H9 (cell line): ENCODE data around the gene KCTD18. TPM values are rescaled to one million over a fixed set of nuclear protein-coding genes. Genes with fewer than 3 reads are reported as not detected.

Source experiments
- DNase-seq: peaks from one replicate; pipeline ENCODE4 v3.0.0-alpha.2; 2017
- H2AFZ ChIP-seq: one replicate; pipeline ENCODE4 v1.6.1; 2013; ENCODE audit warnings: mild to moderate bottlenecking, low read length, control low read depth, moderate library complexity
- H2AK5ac ChIP-seq: 2 replicates; pipeline ENCODE4 v1.6.1; 2013; ENCODE audit warnings: low read length, control low read depth, mixed read lengths; ENCODE audit not compliant: insufficient read length
- H2BK120ac ChIP-seq: one replicate; pipeline ENCODE4 v1.6.1; 2013; ENCODE audit warnings: low read depth, mild to moderate bottlenecking, low read length, control low read depth, inconsistent platforms; ENCODE audit not compliant: poor library complexity, severe bottlenecking
- H2BK12ac ChIP-seq: 2 replicates; pipeline ENCODE4 v1.6.1; 2013; ENCODE audit warnings: low read length, control low read depth, mixed read lengths, low read depth; ENCODE audit not compliant: insufficient read length
- H2BK15ac ChIP-seq: 2 replicates; pipeline ENCODE4 v1.6.1; 2013; ENCODE audit warnings: low read depth, low read length, control low read depth
- H2BK20ac ChIP-seq: one replicate; pipeline ENCODE4 v1.6.1; 2013; ENCODE audit warnings: low read depth, mild to moderate bottlenecking, low read length, control low read depth, inconsistent platforms; ENCODE audit not compliant: poor library complexity, severe bottlenecking
- H2BK5ac ChIP-seq: 2 replicates; pipeline ENCODE4 v1.6.1; 2013; ENCODE audit warnings: low read length, control low read depth, mixed read lengths; ENCODE audit not compliant: insufficient read length
- H3K14ac ChIP-seq: 2 replicates; pipeline ENCODE4 v1.6.1; 2013; ENCODE audit warnings: low read length, control low read depth; ENCODE audit not compliant: insufficient read depth
- H3K18ac ChIP-seq: 2 replicates; pipeline ENCODE4 v1.6.1; 2013; ENCODE audit warnings: low read depth, mild to moderate bottlenecking, mixed read lengths, low read length, control low read depth; ENCODE audit not compliant: insufficient read length
- H3K23ac ChIP-seq: 2 replicates; pipeline ENCODE4 v1.6.1; 2013; ENCODE audit warnings: low read length, control low read depth, mixed read lengths, low read depth; ENCODE audit not compliant: insufficient read length
- H3K23me2 ChIP-seq: 2 replicates; pipeline ENCODE4 v1.6.1; 2013; ENCODE audit warnings: low read depth, mild to moderate bottlenecking, mixed read lengths, low read length, control low read depth; ENCODE audit not compliant: insufficient read length, poor library complexity, severe bottlenecking
- H3K27ac ChIP-seq: 2 replicates; pipeline ENCODE4 v1.5.1; 2013; ENCODE audit warnings: low read length, control low read depth, mixed read lengths, low read depth; ENCODE audit not compliant: insufficient read length
- H3K27me3 ChIP-seq: 2 replicates; pipeline ENCODE4 v1.6.1; 2013; ENCODE audit warnings: low read length, control low read depth, inconsistent platforms; ENCODE audit not compliant: insufficient read depth
- H3K4ac ChIP-seq: 2 replicates; pipeline ENCODE4 v1.6.1; 2013; ENCODE audit warnings: low read depth, mild to moderate bottlenecking, control low read depth, inconsistent platforms, low read length, moderate library complexity
- H3K4me1 ChIP-seq: 2 replicates; pipeline ENCODE4 v1.6.1; 2013; ENCODE audit warnings: low read length, control low read depth, inconsistent platforms; ENCODE audit not compliant: insufficient read depth
- H3K4me2 ChIP-seq: 2 replicates; pipeline ENCODE4 v1.6.1; 2013; ENCODE audit warnings: low read length, control low read depth, mixed read lengths; ENCODE audit not compliant: insufficient read length, insufficient read depth
- H3K56ac ChIP-seq: 2 replicates; pipeline ENCODE4 v1.6.1; 2013; ENCODE audit warnings: low read depth, mild to moderate bottlenecking, mixed read lengths, low read length, control low read depth; ENCODE audit not compliant: insufficient read length
- H3K79me1 ChIP-seq: 2 replicates; pipeline ENCODE4 v1.6.1; 2013; ENCODE audit warnings: low read depth, mild to moderate bottlenecking, moderate library complexity, low read length, control low read depth, inconsistent platforms; ENCODE audit not compliant: insufficient read depth, poor library complexity, severe bottlenecking
- H3K79me2 ChIP-seq: 2 replicates; pipeline ENCODE4 v1.6.1; 2013; ENCODE audit warnings: low read length, control low read depth, inconsistent platforms; ENCODE audit not compliant: insufficient read depth
- H3K9ac ChIP-seq: 2 replicates; pipeline ENCODE4 v1.6.1; 2013; ENCODE audit warnings: low read length, control low read depth, mixed read lengths; ENCODE audit not compliant: insufficient read length; ENCODE audit errors: extremely low read depth
- H3K9me3 ChIP-seq: one replicate; pipeline ENCODE4 v1.6.1; 2013; ENCODE audit warnings: low read depth, low read length, inconsistent platforms; ENCODE audit not compliant: control insufficient read depth
- H3T11ph ChIP-seq: one replicate; pipeline ENCODE4 v1.6.1; 2013; ENCODE audit warnings: mild to moderate bottlenecking, low read length, control low read depth, inconsistent platforms
- H4K20me1 ChIP-seq: one replicate; pipeline ENCODE4 v1.6.1; 2013; ENCODE audit not compliant: control insufficient read depth, insufficient read length, insufficient read depth
- H4K5ac ChIP-seq: 2 replicates; pipeline ENCODE4 v1.6.1; 2013; ENCODE audit warnings: low read depth, mild to moderate bottlenecking, mixed read lengths, low read length, control low read depth; ENCODE audit not compliant: insufficient read length
- H4K8ac ChIP-seq: replicated peaks from 2 replicates; pipeline ENCODE4 v1.6.1; 2013; ENCODE audit warnings: low read length, control low read depth, mixed read lengths, low read depth; ENCODE audit not compliant: insufficient read length
- H4K91ac ChIP-seq: 2 replicates; pipeline ENCODE4 v1.6.1; 2013; ENCODE audit warnings: low read depth, mild to moderate bottlenecking, moderate library complexity, mixed read lengths, low read length, control low read depth; ENCODE audit not compliant: insufficient read length
- H3K27ac Mint-ChIP-seq, 3 experiments: 2 replicates in 2 of 3; 3 replicates in 1 of 3; pipeline ENCODE4 v1.8.0; 2020 to 2021; ENCODE audit warnings: mixed read lengths in 3 of 3, mild to moderate bottlenecking in 1 of 3, moderate library complexity in 1 of 3
- H3K27me3 Mint-ChIP-seq: 2 replicates; pipeline ENCODE4 v1.8.0; 2021; ENCODE audit warnings: low read depth, mild to moderate bottlenecking, moderate library complexity, mixed read lengths
- H3K36me3 Mint-ChIP-seq, 3 experiments: 2 replicates in 2 of 3; 3 replicates in 1 of 3; pipeline ENCODE4 v1.8.0; 2020 to 2021; ENCODE audit warnings: low read depth in 3 of 3, mixed read lengths in 3 of 3; ENCODE audit not compliant: insufficient read depth in 1 of 3
- H3K4me1 Mint-ChIP-seq, 2 experiments: 2 replicates each; pipeline ENCODE4 v1.8.0; 2020; ENCODE audit warnings: mixed read lengths in 2 of 2
- H3K4me3 Mint-ChIP-seq, 2 experiments: 2 replicates in 1 of 2; 3 replicates in 1 of 2; pipeline ENCODE4 v1.8.0; 2020 to 2021; ENCODE audit warnings: mild to moderate bottlenecking in 2 of 2, mixed read lengths in 2 of 2, moderate library complexity in 1 of 2
- H3K9me3 Mint-ChIP-seq, 2 experiments: 2 replicates in 1 of 2; 3 replicates in 1 of 2; pipeline ENCODE4 v1.8.0; 2020; ENCODE audit warnings: mild to moderate bottlenecking in 2 of 2, mixed read lengths in 2 of 2, moderate library complexity in 1 of 2
- WGBS: extraction: QIAGEN DNeasy Blood & Tissue Kit; methylation state at CpG from one replicate; pipeline ENCODE4 v1.1.7; 2013; ENCODE audit warnings: missing lambda C conversion rate, low lambda C conversion rate, mixed read lengths; ENCODE audit not compliant: insufficient read length; ENCODE audit errors: extremely low coverage; 5-methylcytosine and 5-hydroxymethylcytosine counted together
- total RNA-seq: library from RNA; stranded (reverse); gene quantifications from 2 replicates; pipeline ENCODE4 v1.2.1, GENCODE V29; 2021
- TF ChIP-seq, protein P1 (sequence below): fragments of 200-600 bp; sonication (generic); conservative IDR thresholded peaks from 3 replicates; pipeline ENCODE4 v1.8.0; 2021; ENCODE audit warnings: antibody characterized with exemption, mild to moderate bottlenecking

Gene KCTD18
- total RNA-seq, 1 experiment from 2014 or later = 4.9 TPM

DNA sequence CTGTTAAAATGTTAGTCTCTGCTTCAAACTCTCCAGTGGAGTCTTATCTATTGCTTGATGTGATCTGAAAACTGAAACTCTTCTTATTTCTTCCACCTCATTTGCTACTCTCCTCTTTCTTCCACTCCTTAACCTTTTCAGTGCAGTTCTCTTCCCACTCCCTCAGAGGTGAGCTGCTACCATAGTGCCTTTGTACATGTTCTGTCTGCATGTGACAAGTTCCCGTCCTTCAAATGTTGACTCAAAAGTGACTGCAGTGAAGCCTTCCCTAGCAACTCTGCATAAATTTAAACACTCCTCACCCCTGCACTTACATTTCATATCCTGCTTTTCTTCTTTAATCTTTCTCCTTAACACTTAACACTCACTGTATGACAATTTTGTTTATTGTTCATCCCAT, 28.3 kb upstream of the KCTD18 start:
- no peaks in the 10 kb centered on the region for H3K27me3 ChIP-seq
- H4K91ac ChIP-seq = no peak overlapping the region
- H3K23ac ChIP-seq = no peak overlapping the region
- H3K4me1 ChIP-seq = no peaks in the 10 kb centered on the region
- no peak overlapping the region for H3K4me3 Mint-ChIP-seq
- H2AK5ac ChIP-seq = no peak overlapping the region
- H2BK12ac ChIP-seq = no peak overlapping the region
- H2BK15ac ChIP-seq = no peak overlapping the region
- no peak overlapping the region for H4K5ac ChIP-seq
- no peaks in the 10 kb centered on the region for H3K9me3 ChIP-seq
- no peak overlapping the region for H3K4me2 ChIP-seq
- H2BK20ac ChIP-seq = no peak overlapping the region
- no peak overlapping the region for H2BK120ac ChIP-seq
- no peak overlapping the region for H3K18ac ChIP-seq
- no peaks in the 10 kb centered on the region for H3K4me1 Mint-ChIP-seq
- H3K79me1 ChIP-seq = no peaks in the 10 kb centered on the region
- no peak overlapping the region for H2AFZ ChIP-seq
- H3K9ac ChIP-seq = no peak overlapping the region
- no peak overlapping the region for H3T11ph ChIP-seq
- no CpG with 5 or more reads among the region's 1 CpG for WGBS
- no peak overlapping the region for H3K27ac ChIP-seq
- no peak for DNase-seq
- no peak overlapping the region for H3K4ac ChIP-seq
- TF ChIP-seq, protein P1, sequence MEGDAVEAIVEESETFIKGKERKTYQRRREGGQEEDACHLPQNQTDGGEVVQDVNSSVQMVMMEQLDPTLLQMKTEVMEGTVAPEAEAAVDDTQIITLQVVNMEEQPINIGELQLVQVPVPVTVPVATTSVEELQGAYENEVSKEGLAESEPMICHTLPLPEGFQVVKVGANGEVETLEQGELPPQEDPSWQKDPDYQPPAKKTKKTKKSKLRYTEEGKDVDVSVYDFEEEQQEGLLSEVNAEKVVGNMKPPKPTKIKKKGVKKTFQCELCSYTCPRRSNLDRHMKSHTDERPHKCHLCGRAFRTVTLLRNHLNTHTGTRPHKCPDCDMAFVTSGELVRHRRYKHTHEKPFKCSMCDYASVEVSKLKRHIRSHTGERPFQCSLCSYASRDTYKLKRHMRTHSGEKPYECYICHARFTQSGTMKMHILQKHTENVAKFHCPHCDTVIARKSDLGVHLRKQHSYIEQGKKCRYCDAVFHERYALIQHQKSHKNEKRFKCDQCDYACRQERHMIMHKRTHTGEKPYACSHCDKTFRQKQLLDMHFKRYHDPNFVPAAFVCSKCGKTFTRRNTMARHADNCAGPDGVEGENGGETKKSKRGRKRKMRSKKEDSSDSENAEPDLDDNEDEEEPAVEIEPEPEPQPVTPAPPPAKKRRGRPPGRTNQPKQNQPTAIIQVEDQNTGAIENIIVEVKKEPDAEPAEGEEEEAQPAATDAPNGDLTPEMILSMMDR = no peak
- H3K27ac Mint-ChIP-seq = no peak overlapping the region
- H2BK5ac ChIP-seq = no peak overlapping the region
- H3K9me3 Mint-ChIP-seq = peaks cover 0 to 2% of the 10 kb centered on the region in 2 experiments; a peak in 1 of 5 replicates
- H4K20me1 ChIP-seq = no peaks in the 10 kb centered on the region
- H3K23me2 ChIP-seq = no peaks in the 10 kb centered on the region
- no peak overlapping the region for H3K14ac ChIP-seq
- no peak overlapping the region for H3K56ac ChIP-seq
- H3K36me3 Mint-ChIP-seq = peaks cover 32 to 40% (median 37%) of the 10 kb centered on the region in 3 experiments; a peak in 6 of 7 replicates
- no peaks in the 10 kb centered on the region for H3K27me3 Mint-ChIP-seq
- H4K8ac ChIP-seq = no peak overlapping the region
- no peaks in the 10 kb centered on the region for H3K79me2 ChIP-seq
